Subcutaneous abdominal adipose tissue (tissue), 5 donors: ENCODE results near the gene NKX3-2.
A peak's percentile ranks its signal among the peaks of the same experiment; 100 is the strongest.

ENCODE experiments used
- H3K27ac ChIP-seq: one replicate; pipeline ENCODE4 v1.7.0; 2013; ENCODE audit warnings: low read depth, mild to moderate bottlenecking, inconsistent platforms, low read length, moderate library complexity
- H3K27me3 ChIP-seq, 5 donors: one replicate each; pipeline ENCODE4 v1.7.0; 2013; ENCODE audit warnings: low read length in 5 of 5, inconsistent platforms in 1 of 5; ENCODE audit not compliant: control insufficient read depth in 5 of 5, insufficient read depth in 4 of 5
- H3K36me3 ChIP-seq, 5 donors: one replicate each; pipeline ENCODE4 v1.7.0; 2013; ENCODE audit warnings: low read length in 5 of 5; ENCODE audit not compliant: control insufficient read depth in 5 of 5, insufficient read depth in 5 of 5
- H3K4me1 ChIP-seq, 5 donors: one replicate each; pipeline ENCODE4 v1.7.0; 2013; ENCODE audit warnings: low read length in 5 of 5, mild to moderate bottlenecking in 3 of 5, moderate library complexity in 1 of 5; ENCODE audit not compliant: control insufficient read depth in 5 of 5, insufficient read depth in 5 of 5
- H3K4me3 ChIP-seq, 5 donors: one replicate each; pipeline ENCODE4 v1.7.0; 2013; ENCODE audit warnings: low read length in 5 of 5, low read depth in 1 of 5
- H3K9ac ChIP-seq, 5 donors: one replicate each; pipeline ENCODE4 v1.7.0; 2013; ENCODE audit warnings: low read length in 5 of 5, mild to moderate bottlenecking in 4 of 5, moderate library complexity in 3 of 5
- H3K9me3 ChIP-seq, 5 donors: one replicate each; pipeline ENCODE4 v1.7.0; 2013; ENCODE audit warnings: low read length in 5 of 5; ENCODE audit not compliant: control insufficient read depth in 5 of 5
- donor health status: healthy.
- donor health status: healthy.
- donor health status: healthy.
- donor health status: healthy.
- donor health status: healthy.

The NKX3-2 gene

GRCh38 chr4:13546941-13547484 is 2.7 kb upstream of the NKX3-2 start:
- H3K4me1 ChIP-seq: peaks cover 0 to 47% (median 39%) of the 10 kb centered on the region in 5 donors
- H3K9ac ChIP-seq: no peak overlapping the region
- no peak overlapping the region for H3K27ac ChIP-seq
- no peaks in the 10 kb centered on the region for H3K9me3 ChIP-seq
- H3K4me3 ChIP-seq: peak overlapping the region in 4 of 5 donors; percentile 47 to 59 (median 50)
- no peaks in the 10 kb centered on the region for H3K36me3 ChIP-seq
- peaks cover 32 to 64% (median 53%) of the 10 kb centered on the region in 5 donors for H3K27me3 ChIP-seq

- H3K9me3 ChIP-seq: no peaks in the 10 kb centered on the region
- H3K4me1 ChIP-seq: peaks cover 0 to 51% (median 44%) of the 10 kb centered on the region in 5 donors
- no peaks in the 10 kb centered on the region for H3K36me3 ChIP-seq
- H3K27ac ChIP-seq: no peak overlapping the region
- H3K4me3 ChIP-seq: peak overlapping the region in 1 of 5 donors; percentile 59
- H3K27me3 ChIP-seq: peaks cover 39 to 71% (median 60%) of the 10 kb centered on the region in 5 donors
- no peak overlapping the region for H3K9ac ChIP-seq
Observed at GRCh38 chr4:13546142-13546940, 2.0 kb upstream of the NKX3-2 start.

- Histone ChIP-seq H3K9ac (no peak overlapping the region), H3K4me3 (peak overlapping the region; percentile 59 to 76 (median 71)), H3K36me3 (no peaks in the 10 kb centered on the region), H3K4me1 (peaks cover 0 to 51% (median 45%) of the 10 kb centered on the region in 5 donors), H3K27ac (no peak overlapping the region), H3K9me3 (no peaks in the 10 kb centered on the region), H3K27me3 (peaks cover 48 to 81% (median 69%) of the 10 kb centered on the region in 5 donors)
Observed at GRCh38 chr4:13545394-13545808, 1.1 kb upstream of the NKX3-2 start.

- H3K4me1 ChIP-seq: peaks cover 0 to 55% (median 48%) of the 10 kb centered on the region in 5 donors
- H3K9me3 ChIP-seq: no peaks in the 10 kb centered on the region
- peaks cover 53 to 81% (median 75%) of the 10 kb centered on the region in 5 donors for H3K27me3 ChIP-seq
- peak overlapping the region in 1 of 5 donors; percentile 30 for H3K9ac ChIP-seq
- H3K4me3 ChIP-seq: peak overlapping the region; percentile 59 to 76 (median 71)
- H3K27ac ChIP-seq: no peak overlapping the region
- H3K36me3 ChIP-seq: no peaks in the 10 kb centered on the region
Observed at GRCh38 chr4:13544606-13545393, 492 bp upstream of the NKX3-2 start.

GRCh38 chr4:13543032-13543838 is 1.1 kb downstream of the NKX3-2 start:
- Histone ChIP-seq H3K27me3 (peaks cover 68 to 89% (median 78%) of the 10 kb centered on the region in 5 donors), H3K27ac (no peak overlapping the region), H3K9me3 (no peaks in the 10 kb centered on the region), H3K4me3 (peak overlapping the region in 4 of 5 donors; percentile 64 to 76 (median 72)), H3K36me3 (no peaks in the 10 kb centered on the region), H3K9ac (no peak overlapping the region), H3K4me1 (peaks cover 0 to 57% (median 47%) of the 10 kb centered on the region in 5 donors)

GRCh38 chr4:13542577-13543031 is 1.7 kb downstream of the NKX3-2 start:
- no peaks in the 10 kb centered on the region for H3K36me3 ChIP-seq
- peaks cover 71 to 91% (median 81%) of the 10 kb centered on the region in 5 donors for H3K27me3 ChIP-seq
- peaks cover 0 to 54% (median 47%) of the 10 kb centered on the region in 5 donors for H3K4me1 ChIP-seq
- peak overlapping the region in 2 of 5 donors; percentile 18 to 57 for H3K4me3 ChIP-seq
- H3K9me3 ChIP-seq: no peaks in the 10 kb centered on the region
- no peak overlapping the region for H3K27ac ChIP-seq
- H3K9ac ChIP-seq: no peak overlapping the region

GRCh38 chr4:13541720-13542576 is 2.4 kb downstream of the NKX3-2 start:
- H3K4me3 ChIP-seq: peak overlapping the region in 2 of 5 donors; percentile 18 to 57
- no peaks in the 10 kb centered on the region for H3K36me3 ChIP-seq
- no peaks in the 10 kb centered on the region for H3K9me3 ChIP-seq
- H3K4me1 ChIP-seq: peaks cover 0 to 48% (median 41%) of the 10 kb centered on the region in 5 donors
- peaks cover 71 to 91% (median 81%) of the 10 kb centered on the region in 5 donors for H3K27me3 ChIP-seq
- H3K9ac ChIP-seq: no peak overlapping the region
- H3K27ac ChIP-seq: no peak overlapping the region

GRCh38 chr4:13541176-13541604 is 3.1 kb downstream of the NKX3-2 start:
- Histone ChIP-seq H3K27ac (no peak overlapping the region), H3K27me3 (peaks cover 70 to 90% (median 81%) of the 10 kb centered on the region in 5 donors), H3K36me3 (no peaks in the 10 kb centered on the region), H3K9me3 (no peaks in the 10 kb centered on the region), H3K4me1 (peaks cover 0 to 44% (median 34%) of the 10 kb centered on the region in 5 donors), H3K9ac (no peak overlapping the region), H3K4me3 (no peak overlapping the region)
